ENCODE data around the gene SRP72.

SRP72 gene

GRCh38 chr4:56540826-56541225 lies 73.4 kb downstream of the SRP72 start:
- in situ Hi-C loops (cut with HindIII; ENCODE audit: low sequenced_read_pairs) = no loop called here

GRCh38 chr4:56544573-56545131 lies 77.2 kb downstream of the SRP72 start:
- in situ Hi-C loops (cut with HindIII; ENCODE audit: low sequenced_read_pairs) = no loop called here

GRCh38 chr4:56550642-56551041 lies 83.2 kb downstream of the SRP72 start:
- in situ Hi-C loops (cut with HindIII; ENCODE audit: low sequenced_read_pairs) = loop anchor here (5.0 kb wide), 1 partner anchor 77 kb away; no protein-coding TSS in a partner anchor

GRCh38 chr4:56551516-56551915 lies 84.1 kb downstream of the SRP72 start:
- in situ Hi-C loops (cut with HindIII; ENCODE audit: low sequenced_read_pairs) = loop anchor here (5.0 kb wide), 1 partner anchor 76 kb away; no protein-coding TSS in a partner anchor

GRCh38 chr4:56552273-56552672 lies 84.9 kb downstream of the SRP72 start:
- in situ Hi-C loops (cut with HindIII; ENCODE audit: low sequenced_read_pairs) = loop anchor here (5.0 kb wide), 1 partner anchor 75 kb away; no protein-coding TSS in a partner anchor

Measured in endothelial cell of hepatic sinusoid (primary cell).